Measurements from ENCODE around the gene ZNF283.
"Not testable (repeated sequence)": the region's sequence is repeated elsewhere in the genome, so short reads cannot be mapped to it uniquely, and the experiment has no call there.

Gene ZNF283

DNA sequence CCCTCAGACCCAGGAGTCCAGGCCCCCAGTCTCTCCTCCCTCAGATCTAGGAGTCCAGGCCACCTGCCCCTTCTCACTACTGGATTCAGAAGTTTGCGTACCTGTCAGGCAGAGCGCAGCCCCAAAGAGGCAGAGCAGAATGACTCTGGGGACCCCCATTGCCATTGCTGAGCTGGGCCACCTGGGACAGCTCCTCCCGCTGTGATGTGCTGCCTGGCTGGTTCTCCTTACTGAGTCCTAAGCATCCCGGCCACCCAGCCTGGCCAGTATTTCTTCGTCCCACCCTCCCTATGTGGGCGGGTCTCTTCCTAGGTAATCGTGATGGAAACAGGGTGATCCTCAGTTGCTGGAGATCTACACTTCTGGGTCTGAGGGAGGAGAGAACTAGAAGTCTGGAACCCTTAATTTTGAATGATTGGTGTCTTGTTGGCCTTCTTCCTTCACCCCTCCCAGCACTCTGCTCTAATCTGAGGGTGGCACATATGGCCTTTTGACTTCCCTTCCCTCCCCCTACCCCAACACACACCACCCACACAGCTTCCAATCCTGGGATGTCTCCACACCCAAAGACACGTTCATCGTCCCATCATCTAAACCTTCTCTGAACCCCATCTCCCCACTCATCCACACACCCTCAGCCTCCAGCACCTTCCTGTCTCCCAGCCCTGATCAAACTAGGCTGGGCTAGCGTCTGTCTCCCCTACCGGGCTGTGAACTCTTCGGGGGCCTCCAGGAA is 24.7 kb upstream of the ZNF283 start, which contains the start of gene LYPD5:
LYPD5 (minus strand) TSS at position 232 of the 736 bp plus-strand sequence; CDS start at position 165, 67 bp downstream.
- DNase-seq, result no peak

DNA sequence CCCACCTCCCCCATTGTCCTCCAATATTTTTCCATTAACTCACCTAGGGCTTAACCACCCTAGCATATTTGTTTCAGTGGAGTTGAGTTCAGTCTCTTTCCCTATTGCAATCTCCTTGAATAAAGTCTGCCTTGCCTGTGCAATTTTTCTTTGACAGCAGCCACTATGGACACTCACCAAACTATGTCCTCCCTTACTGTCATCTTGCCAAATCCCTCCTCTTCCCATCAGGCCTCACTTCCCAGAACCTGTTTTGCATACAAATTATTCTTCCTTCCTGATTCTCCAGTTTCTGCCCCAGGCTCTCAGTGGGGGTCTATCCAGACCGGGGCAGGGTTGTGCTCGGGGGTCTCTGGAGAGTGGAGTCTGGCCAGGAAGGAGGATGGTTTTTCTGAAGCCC is 22.7 kb upstream of the ZNF283 start:
- no peak for DNase-seq

DNA sequence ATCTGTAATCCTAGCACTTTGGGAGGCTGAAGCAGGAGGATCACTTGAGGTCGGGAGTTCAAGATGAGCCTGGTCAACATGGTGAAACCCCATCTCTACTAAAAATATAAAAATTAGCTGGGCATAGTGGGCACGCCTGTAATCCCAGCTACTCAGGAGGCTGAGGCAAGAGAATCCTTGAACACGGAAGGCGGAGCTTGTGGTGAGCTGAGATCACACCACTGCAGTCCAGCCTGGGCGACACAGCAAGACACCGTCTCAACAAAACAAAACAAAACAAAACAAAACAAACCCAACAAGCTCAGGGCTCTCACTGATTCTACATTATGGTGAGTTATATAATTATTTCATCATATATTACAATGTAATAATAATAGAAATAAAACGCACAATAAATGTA is 20.7 kb upstream of the ZNF283 start:
- not testable (repeated sequence) for DNase-seq

GRCh38 chr19:43806848-43807247 is 20.3 kb upstream of the ZNF283 start:
- DNase-seq, result no peak

GRCh38 chr19:43807651-43808050 is 19.5 kb upstream of the ZNF283 start:
- no peak for DNase-seq

GRCh38 chr19:43809762-43810696 is 17.1 kb upstream of the ZNF283 start:
- peak in 1 of 2 donors; percentile 64 for DNase-seq

- DNase-seq, result no peak
Measured at GRCh38 chr19:43811837-43812236, 15.3 kb upstream of the ZNF283 start.

- DNase-seq, result no peak
Measured at GRCh38 chr19:43812259-43812658, 14.9 kb upstream of the ZNF283 start.

DNA sequence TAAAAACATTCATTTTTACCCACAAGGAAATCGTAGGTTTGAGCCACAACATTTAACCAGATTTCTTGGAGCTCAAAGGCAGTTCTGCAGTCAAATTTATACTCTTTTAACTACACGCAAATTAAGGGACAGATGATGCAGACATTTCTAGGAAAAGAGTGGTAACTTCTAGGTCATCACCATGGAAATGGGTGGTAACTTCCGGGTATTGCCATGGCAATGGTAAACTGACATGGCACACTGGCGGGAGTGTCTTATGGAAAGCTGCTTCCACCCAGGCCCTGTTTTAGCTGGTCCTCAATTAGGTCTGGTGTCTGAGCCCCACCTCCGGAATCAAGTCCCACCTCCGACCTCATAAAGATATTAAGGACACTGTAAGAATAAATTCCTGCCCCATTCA is 14.4 kb upstream of the ZNF283 start:
- peak in 1 of 2 donors; percentile 21 for DNase-seq

DNA sequence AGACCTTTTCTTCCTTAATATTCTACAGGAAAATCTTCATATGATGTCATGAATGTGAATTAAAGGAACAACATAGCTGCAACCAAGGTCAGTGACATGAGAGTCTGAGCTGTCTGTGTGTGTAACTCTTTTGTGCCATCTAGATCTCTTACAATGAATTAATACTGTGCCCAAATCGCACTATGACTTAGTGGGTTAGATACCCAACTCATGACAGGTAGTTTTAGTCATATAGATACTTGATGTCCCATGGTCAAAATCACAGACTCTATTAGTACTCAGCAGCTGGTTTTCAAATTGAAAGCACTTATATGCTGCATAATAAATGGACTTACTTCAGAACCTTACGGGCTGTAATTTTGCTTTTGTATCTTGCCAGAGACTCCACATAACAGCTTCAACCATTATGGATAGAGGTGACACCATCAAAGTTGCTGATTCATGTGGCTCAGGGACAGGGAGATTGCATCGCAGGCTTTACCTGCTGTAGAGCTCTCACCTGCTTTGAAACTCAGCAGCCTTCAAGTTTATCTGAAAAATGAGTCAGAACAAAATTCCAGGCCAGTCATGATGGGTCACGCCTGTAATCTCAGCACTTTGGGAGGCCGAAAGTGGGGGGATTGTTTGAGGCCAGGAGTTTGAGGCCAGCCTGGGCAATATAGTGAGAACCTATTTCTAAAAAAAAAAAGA is 12.3 kb upstream of the ZNF283 start:
- no peak for DNase-seq

DNA sequence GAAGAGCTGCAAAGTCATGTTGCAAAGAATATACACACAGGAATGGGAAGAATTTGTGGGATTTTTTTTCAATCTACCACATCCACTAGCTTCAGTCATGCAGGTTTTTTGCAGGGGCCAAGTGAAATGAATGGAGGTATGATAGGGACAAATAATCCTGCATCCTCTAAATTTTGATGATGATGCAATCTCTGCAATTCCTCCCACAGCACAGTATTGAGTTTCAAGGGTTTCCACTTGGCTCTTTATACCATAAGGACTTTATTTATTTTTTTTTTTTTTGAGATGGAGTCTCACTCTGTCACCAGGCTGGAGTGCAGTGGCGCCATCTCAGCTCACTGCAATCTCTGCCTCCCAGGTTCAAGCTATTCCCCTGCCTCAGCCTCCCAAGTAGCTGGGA is 9.7 kb upstream of the ZNF283 start:
- DNase-seq, result not testable (repeated sequence)

DNA sequence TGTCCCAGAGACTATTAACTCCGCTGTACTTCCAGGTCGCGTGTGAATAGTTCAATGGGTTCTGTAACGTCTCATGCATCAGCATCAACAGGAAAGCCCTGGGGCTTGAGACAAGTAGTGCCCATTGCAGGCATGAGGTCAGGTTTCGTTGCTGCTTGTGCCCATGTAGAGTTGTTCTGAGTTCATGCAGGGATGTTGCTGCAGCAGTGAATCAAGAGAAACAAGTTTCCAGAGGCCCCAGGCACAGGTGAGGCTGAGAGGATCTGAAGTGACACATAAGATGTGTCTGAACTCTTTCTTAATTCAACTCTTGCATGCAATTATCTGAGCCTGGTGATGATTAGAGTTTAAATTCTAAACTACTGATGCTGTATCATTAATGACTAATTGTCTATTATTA is 8.6 kb upstream of the ZNF283 start:
- DNase-seq, result no peak

- peak; percentile 9 to 24 for DNase-seq
Measured at GRCh38 chr19:43820098-43820883, 6.8 kb upstream of the ZNF283 start.

- DNase-seq, result no peak
Measured at GRCh38 chr19:43820884-43821215, 6.3 kb upstream of the ZNF283 start.

DNA sequence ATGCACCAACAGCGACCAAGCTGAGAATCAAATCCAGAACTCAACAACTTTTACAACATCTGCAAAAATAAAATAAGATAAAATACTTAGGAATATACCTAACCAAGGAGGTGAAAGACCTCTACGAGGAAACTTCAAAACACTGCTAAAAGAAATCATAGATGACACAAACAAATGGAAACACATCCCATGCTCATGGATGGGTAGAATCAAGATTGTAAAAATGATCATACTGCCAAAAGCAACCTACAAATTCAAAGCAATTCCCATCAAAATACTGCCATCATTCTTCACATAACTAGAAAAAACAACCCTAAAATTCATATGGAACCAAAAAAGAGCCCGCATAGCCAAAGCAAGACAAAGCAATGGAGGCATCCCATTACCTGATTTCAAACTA is 3.3 kb upstream of the ZNF283 start:
- not testable (repeated sequence) for DNase-seq

DNA sequence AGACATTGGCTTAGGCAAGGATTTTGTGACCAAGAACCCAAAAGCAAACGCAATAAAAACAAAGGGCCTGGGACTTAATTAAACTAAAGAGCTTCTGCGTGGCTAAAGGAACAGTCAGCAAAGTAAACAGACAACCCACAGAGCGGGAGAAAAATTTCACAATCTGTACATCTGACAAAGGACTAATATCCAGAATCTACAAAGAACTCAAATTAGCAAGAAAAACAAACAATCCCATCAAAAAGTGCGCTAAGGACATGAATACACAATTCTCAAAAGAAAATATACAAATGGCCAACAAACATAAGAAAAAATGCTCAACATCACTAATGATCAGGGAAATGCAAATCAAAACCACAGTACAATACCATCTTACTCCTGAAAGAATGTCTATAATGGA is 2.5 kb upstream of the ZNF283 start:
- DNase-seq, result not testable (repeated sequence)

DNA sequence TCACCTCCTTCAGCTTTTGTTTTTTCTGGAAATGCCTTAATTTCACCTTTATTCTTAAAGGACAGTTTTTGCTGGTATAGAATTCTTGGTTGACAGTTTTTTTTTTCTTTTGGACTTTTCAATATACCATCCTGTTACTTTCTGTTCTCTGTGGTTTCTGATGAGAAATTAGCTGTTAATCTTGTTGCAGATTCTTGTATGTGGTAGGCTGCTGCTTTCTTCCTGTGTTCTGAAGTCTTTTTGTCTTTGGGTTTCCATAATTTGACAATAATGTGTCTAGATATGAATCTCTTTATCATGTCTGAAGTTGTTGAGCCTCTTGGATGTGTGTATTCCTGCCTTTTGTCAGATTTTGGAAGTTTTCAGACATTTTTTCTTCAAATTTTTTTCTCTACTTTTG is 12.0 kb downstream of the ZNF283 start:
- DNase-seq, result no peak

GRCh38 chr19:43842007-43842406 is 14.9 kb downstream of the ZNF283 start:
- DNase-seq, result no peak

DNA sequence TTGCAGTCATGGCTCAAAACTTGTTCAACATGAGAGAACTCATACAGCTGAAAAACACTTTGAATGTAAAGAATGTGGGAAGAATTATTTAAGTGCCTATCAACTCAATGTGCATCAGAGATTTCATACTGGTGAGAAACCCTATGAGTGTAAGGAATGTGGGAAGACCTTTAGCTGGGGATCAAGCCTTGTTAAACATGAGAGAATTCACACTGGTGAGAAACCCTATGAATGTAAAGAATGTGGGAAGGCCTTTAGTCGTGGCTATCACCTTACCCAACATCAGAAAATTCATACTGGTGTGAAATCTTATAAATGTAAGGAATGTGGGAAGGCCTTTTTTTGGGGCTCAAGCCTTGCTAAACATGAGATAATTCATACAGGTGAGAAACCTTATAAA is 20.1 kb downstream of the ZNF283 start:
- no peak for DNase-seq

- DNase-seq, result no peak
Measured at GRCh38 chr19:43847884-43848283, 20.8 kb downstream of the ZNF283 start.

DNA sequence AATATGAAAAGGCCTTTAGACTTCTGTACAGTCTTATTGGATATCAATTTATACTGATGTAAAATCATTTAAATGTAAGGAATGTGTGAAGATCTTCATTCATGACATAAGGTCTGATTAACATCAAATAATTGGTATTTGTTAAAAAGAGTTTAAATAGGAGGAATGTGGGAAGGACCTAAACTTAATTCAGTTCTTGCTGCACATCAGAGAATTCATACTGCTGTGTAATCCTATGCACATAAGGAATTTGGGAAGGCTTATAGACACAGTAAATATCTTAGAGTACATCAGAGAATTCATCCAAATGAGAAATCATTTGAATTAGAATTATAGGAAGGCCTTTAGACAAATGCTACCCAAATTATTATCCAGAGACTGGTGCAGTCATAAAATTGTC is 21.7 kb downstream of the ZNF283 start:
- no peak for DNase-seq

GRCh38 chr19:43858174-43858573 is 31.1 kb downstream of the ZNF283 start:
- DNase-seq, result no peak

GRCh38 chr19:43866923-43867322 is 39.8 kb downstream of the ZNF283 start:
- not testable (repeated sequence) for DNase-seq

All from CD4-positive, alpha-beta T cell treated with Interleukin-1 beta for 1 hour (primary cell).